SK-N-MC (cell line): Measurements from ENCODE around the gene KDM3B.
"Not testable (repeated sequence)": the region's sequence is repeated elsewhere in the genome, so short reads cannot be mapped to it uniquely, and the experiment has no call there.

ENCODE experiments used
- DNase-seq: peaks from one replicate; pipeline ENCODE4 v3.0.0-alpha.2; 2011; ENCODE audit warnings: low read depth, low spot score
- H3K27ac ChIP-seq: fragments of 200-600 bp; sonication (generic); 2 replicates; pipeline ENCODE4 v1.5.1; 2016; ENCODE audit warnings: mixed run types
- H3K36me3 ChIP-seq: fragments of 200-600 bp; sonication (generic); 2 replicates; pipeline ENCODE4 v1.6.1; 2017; ENCODE audit warnings: antibody characterized with exemption, low read length, mixed read lengths; ENCODE audit not compliant: insufficient read depth
- H3K4me3 ChIP-seq: fragments of 200-600 bp; sonication (generic); 2 replicates; pipeline ENCODE4 v1.5.1; 2016
- H3K9ac ChIP-seq: fragments of 200-600 bp; sonication (generic); 2 replicates; pipeline ENCODE4 v1.8.0; 2017; ENCODE audit warnings: mixed run types, mixed read lengths; ENCODE audit not compliant: insufficient read length
- H3K9me3 ChIP-seq: fragments of 200-600 bp; sonication (generic); 2 replicates; pipeline ENCODE4 v1.6.1; 2017; ENCODE audit warnings: low read depth, mild to moderate bottlenecking, antibody characterized with exemption, low read length, moderate library complexity, mixed read lengths
- EZH2 ChIP-seq: fragments of 200-600 bp; sonication (generic); IDR thresholded peaks from one replicate; pipeline ENCODE4 v1.6.1; 2017; ENCODE audit warnings: antibody characterized with exemption
- FOXP2 ChIP-seq: optimal IDR thresholded peaks from 2 replicates; pipeline ENCODE3; 2011; ENCODE audit warnings: mild to moderate bottlenecking, moderate library complexity; ENCODE audit not compliant: insufficient read depth; ENCODE audit errors: extremely low read length, control extremely low read depth
- POLR2AphosphoS5 ChIP-seq: IDR thresholded peaks from 2 replicates; pipeline ENCODE4 v1.6.1; 2012; ENCODE audit warnings: mild to moderate bottlenecking, low read depth, low read length, borderline replicate concordance

Gene KDM3B

DNA sequence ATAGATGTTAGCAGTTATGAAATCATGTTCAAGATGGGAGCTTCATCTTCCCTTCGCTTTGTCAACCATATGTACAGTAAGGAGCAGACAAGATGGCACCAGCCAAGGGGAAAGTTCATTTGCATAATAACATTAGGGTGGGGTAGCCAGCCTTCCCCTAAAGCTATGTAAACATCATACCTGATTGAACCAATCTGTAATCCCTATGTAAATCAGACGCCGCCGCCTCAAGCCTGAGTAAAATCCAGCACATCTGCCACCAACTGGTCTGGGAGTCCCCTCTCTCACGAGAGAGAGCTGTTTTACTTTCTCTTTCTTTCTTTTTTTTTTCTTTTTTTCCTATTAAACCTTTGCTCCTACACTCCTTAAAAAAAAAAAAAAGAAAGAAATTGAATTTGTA lies 55.5 kb downstream of the KDM3B start:
- H3K27ac ChIP-seq: peak overlapping the region; percentile 67
- no peak for TF ChIP-seq EZH2
- TF ChIP-seq POLR2AphosphoS5: no peak
- TF ChIP-seq FOXP2: no peak
- H3K9me3 ChIP-seq: no peaks in the 10 kb centered on the region
- H3K9ac ChIP-seq: no peak overlapping the region
- peaks cover 16% of the 10 kb centered on the region for H3K36me3 ChIP-seq
- DNase-seq: no peak
- H3K4me3 ChIP-seq: no peak overlapping the region

DNA sequence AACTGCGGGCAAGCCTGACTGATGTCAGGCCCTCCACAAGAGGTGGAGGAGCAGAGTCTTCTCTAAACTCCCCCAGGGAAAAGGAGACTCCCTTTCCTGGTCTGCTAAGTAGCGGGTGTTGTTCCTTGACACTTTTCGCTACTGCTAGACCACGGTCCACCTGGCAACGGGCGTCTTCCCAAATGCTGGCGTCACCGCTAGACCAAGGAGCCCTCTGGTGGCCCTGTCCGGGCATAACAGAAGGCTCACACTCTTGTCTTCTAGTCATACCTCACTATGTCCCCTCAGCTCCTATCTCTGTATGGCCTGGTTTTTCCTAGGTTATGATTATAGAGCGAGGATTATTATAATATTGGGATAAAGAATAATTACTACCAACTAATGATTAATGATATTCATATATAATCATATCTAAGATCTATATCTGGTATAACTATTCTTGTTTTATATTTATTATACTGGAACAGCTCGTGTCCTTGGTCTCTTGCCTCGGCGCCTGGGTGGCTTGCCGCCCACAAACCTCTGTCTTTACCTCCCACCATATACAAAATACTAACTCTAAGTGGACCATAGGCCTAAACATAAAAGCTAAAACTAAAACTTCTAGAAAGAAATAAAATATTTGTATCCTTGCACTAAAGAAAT lies 58.6 kb downstream of the KDM3B start:
- not testable (repeated sequence) for H3K27ac ChIP-seq, H3K4me3 ChIP-seq, DNase-seq, H3K9me3 ChIP-seq, H3K9ac ChIP-seq
- H3K36me3 ChIP-seq: peaks cover 19% of the 10 kb centered on the region

GRCh38 chr5:138418444-138418843 lies 66.0 kb downstream of the KDM3B start:
- TF ChIP-seq POLR2AphosphoS5 (no peak), EZH2 (no peak), FOXP2 (no peak)
- H3K36me3 ChIP-seq: peaks cover 62% of the 10 kb centered on the region
- no peak overlapping the region for H3K4me3 ChIP-seq
- H3K9ac ChIP-seq: no peak overlapping the region
- no peaks in the 10 kb centered on the region for H3K9me3 ChIP-seq
- H3K27ac ChIP-seq: no peak overlapping the region
- no peak for DNase-seq

GRCh38 chr5:138425079-138425478 lies 72.6 kb downstream of the KDM3B start:
- no peak for TF ChIP-seq EZH2
- TF ChIP-seq FOXP2: no peak
- no peak for TF ChIP-seq POLR2AphosphoS5

DNA sequence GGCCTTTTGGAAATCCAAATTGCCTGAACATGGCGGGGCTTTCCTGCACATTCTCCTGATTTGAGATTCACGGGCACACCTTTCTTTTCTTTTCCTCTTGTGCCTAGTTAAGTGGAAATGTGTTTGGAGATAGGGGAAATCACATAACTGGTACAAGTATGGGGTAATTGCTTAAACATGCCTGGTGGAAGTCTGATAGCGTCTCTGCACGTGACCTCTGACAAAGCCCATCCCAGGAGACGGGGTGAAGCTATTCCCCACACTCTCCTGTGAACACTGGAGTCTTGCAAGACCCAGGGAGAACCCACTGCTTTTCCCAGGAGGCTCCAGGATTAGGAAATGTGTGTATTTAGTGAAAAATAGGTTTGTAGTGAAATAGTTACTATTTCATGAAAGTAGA lies 83.5 kb downstream of the KDM3B start:
- Histone ChIP-seq H3K4me3 (no peak overlapping the region), H3K9me3 (no peaks in the 10 kb centered on the region), H3K9ac (no peak overlapping the region), H3K36me3 (peaks cover 44% of the 10 kb centered on the region), H3K27ac (no peak overlapping the region)
- no peak for TF ChIP-seq EZH2
- TF ChIP-seq FOXP2: no peak
- no peak for TF ChIP-seq POLR2AphosphoS5
- no peak for DNase-seq

More at GRCh38 chr5:138425079-138425478, 72.6 kb downstream of the KDM3B start:
- Histone ChIP-seq H3K36me3 (peaks cover 74% of the 10 kb centered on the region), H3K9me3 (no peaks in the 10 kb centered on the region), H3K27ac (no peak overlapping the region), H3K9ac (no peak overlapping the region), H3K4me3 (no peak overlapping the region)
- no peak for DNase-seq

GRCh38 chr5:138438003-138438723 lies 85.7 kb downstream of the KDM3B start:
- Histone ChIP-seq H3K9ac (no peak overlapping the region), H3K4me3 (peak overlapping the region; percentile 71), H3K27ac (no peak overlapping the region), H3K9me3 (no peaks in the 10 kb centered on the region), H3K36me3 (peaks cover 30% of the 10 kb centered on the region)
- no peak for DNase-seq
- 0 out of 2 replicates have a peak, but pooled peaks have one; percentile 14 for TF ChIP-seq POLR2AphosphoS5
- TF ChIP-seq FOXP2: no peak
- no peak for TF ChIP-seq EZH2

DNA sequence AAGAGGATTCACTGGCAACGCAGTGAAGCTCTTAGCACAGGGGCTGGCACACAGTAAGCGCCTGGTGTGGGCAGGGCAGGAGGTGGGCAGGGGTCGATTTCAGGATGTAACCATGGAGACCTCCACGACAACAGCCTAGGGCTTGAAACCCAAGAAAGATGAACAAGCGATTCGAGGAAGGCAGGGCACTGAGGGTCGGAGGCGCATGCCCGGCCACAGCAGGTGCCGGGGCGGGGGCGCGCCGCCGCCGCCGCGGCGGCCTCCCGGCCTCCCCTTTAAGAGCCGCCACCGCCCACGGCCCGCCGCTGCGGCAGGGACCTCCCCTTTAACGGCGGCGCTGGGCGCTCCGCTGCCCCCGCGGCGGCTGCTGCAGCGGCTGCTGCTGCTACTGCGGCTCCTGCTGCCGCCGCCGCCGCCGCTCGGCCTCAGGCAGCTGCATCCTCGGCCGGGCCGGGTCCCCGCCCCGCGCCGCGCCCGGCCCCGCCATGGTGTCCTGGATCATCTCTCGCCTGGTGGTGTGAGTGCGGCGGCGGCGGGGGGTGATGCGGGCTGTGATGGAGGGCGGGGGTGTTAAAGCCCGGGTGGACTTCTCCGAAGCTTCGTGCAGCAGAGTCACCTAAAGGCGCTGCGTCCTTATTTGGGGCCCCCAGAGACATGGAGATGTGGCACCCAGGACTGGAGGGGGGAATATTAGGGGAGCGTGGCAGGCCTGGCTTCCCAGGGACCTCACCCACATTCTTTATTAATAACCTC lies 86.4 kb downstream of the KDM3B start, which contains the start of gene REEP2:
TSS of gene REEP2 (plus strand) at position 334 of the 753 bp plus-strand sequence. CDS start at position 486, 152 bp downstream.
- H3K9ac ChIP-seq: no peak within 1 kb of the TSS
- H3K36me3 ChIP-seq: peaks cover 23% of the 10 kb centered on the region
- H3K4me3 ChIP-seq: peak within 1 kb of the TSS; percentile 71
- no peaks in the 10 kb centered on the region for H3K9me3 ChIP-seq
- H3K27ac ChIP-seq: no peak within 1 kb of the TSS
- TF ChIP-seq POLR2AphosphoS5 (no peak), FOXP2 (no peak)
- no peak for DNase-seq

- Histone ChIP-seq H3K27ac (no peak overlapping the region), H3K9me3 (no peaks in the 10 kb centered on the region), H3K9ac (no peak overlapping the region), H3K36me3 (peaks cover 19% of the 10 kb centered on the region), H3K4me3 (peak overlapping the region; percentile 71)
- TF ChIP-seq POLR2AphosphoS5 (no peak), FOXP2 (no peak), EZH2 (no peak)
- no peak for DNase-seq
Measured at GRCh38 chr5:138439477-138440158, 87.1 kb downstream of the KDM3B start.
